MM.1S (cell line): ENCODE measurements around the gene WDSUB1.

ENCODE experiments used
- DNase-seq: peaks from one replicate; pipeline ENCODE4 v3.0.0-alpha.2; 2015
- H2AFZ ChIP-seq: fragments of 300-600 bp; sonication (generic); 2 replicates; pipeline ENCODE4 v1.6.0; 2016; ENCODE audit warnings: antibody characterized with exemption, low read length
- H3F3A ChIP-seq: fragments of 300-600 bp; sonication (generic); 2 replicates; pipeline ENCODE4 v1.6.1; 2016; ENCODE audit warnings: mild to moderate bottlenecking, antibody characterized with exemption, low read length, moderate library complexity, mixed read lengths; ENCODE audit not compliant: insufficient read depth
- H3K27ac ChIP-seq: fragments of 300-600 bp; sonication (generic); 2 replicates; pipeline ENCODE4 v1.5.1; 2016; ENCODE audit warnings: mild to moderate bottlenecking, low read length
- H3K27me3 ChIP-seq: fragments of 300-600 bp; sonication (generic); replicated peaks from 2 replicates; pipeline ENCODE4 v1.6.0; 2016; ENCODE audit warnings: low read length; ENCODE audit not compliant: insufficient read depth
- H3K36me3 ChIP-seq: fragments of 300-600 bp; sonication (generic); replicated peaks from 2 replicates; pipeline ENCODE4 v1.6.1; 2016; ENCODE audit warnings: mild to moderate bottlenecking, low read length, mixed read lengths; ENCODE audit not compliant: insufficient read depth
- H3K4me1 ChIP-seq: fragments of 300-600 bp; sonication (generic); 2 replicates; pipeline ENCODE4 v1.6.1; 2016; ENCODE audit warnings: low read length, mixed read lengths
- H3K4me2 ChIP-seq: fragments of 300-600 bp; sonication (generic); 2 replicates; pipeline ENCODE4 v1.6.0; 2016; ENCODE audit warnings: low read depth, low read length
- H3K4me3 ChIP-seq: fragments of 300-600 bp; sonication (generic); 2 replicates; pipeline ENCODE4 v1.5.1; 2016; ENCODE audit warnings: low read length, mixed read lengths
- H3K79me2 ChIP-seq: fragments of 300-600 bp; sonication (generic); 2 replicates; pipeline ENCODE4 v1.6.1; 2016; ENCODE audit warnings: mixed run types, low read length, mixed read lengths
- H3K9ac ChIP-seq: fragments of 300-600 bp; sonication (generic); 2 replicates; pipeline ENCODE4 v1.6.1; 2016; ENCODE audit warnings: low read length, mixed read lengths
- H3K9me2 ChIP-seq: fragments of 300-600 bp; sonication (generic); replicated peaks from 2 replicates; pipeline ENCODE4 v1.6.1; 2016; ENCODE audit warnings: mild to moderate bottlenecking, low read length, mixed read lengths; ENCODE audit not compliant: insufficient read depth
- H3K9me3 ChIP-seq: fragments of 300-600 bp; sonication (generic); replicated peaks from 2 replicates; pipeline ENCODE4 v1.6.1; 2016; ENCODE audit warnings: mild to moderate bottlenecking, low read length, mixed read lengths; ENCODE audit not compliant: insufficient read depth
- H4K20me1 ChIP-seq: fragments of 300-600 bp; sonication (generic); 2 replicates; pipeline ENCODE4 v1.6.1; 2016; ENCODE audit warnings: mild to moderate bottlenecking, low read length, moderate library complexity, mixed read lengths; ENCODE audit not compliant: insufficient read depth
- CTCF ChIP-seq: fragments of 300-600 bp; sonication (generic); IDR thresholded peaks from 2 replicates; pipeline ENCODE4 v1.5.1; 2016; ENCODE audit warnings: antibody characterized with exemption, low read length, mixed read lengths
- EZH2 ChIP-seq: fragments of 300-600 bp; sonication (generic); optimal IDR thresholded peaks from 2 replicates; pipeline ENCODE3; 2017; ENCODE audit warnings: low read depth, mild to moderate bottlenecking, antibody characterized with exemption, low read length, mixed read lengths
- EZH2phosphoT487 ChIP-seq: fragments of 300-600 bp; sonication (generic); IDR thresholded peaks from 2 replicates; pipeline ENCODE4 v1.6.1; 2018; ENCODE audit warnings: antibody characterized with exemption, low read length

WDSUB1 gene

GRCh38 chr2:159279700-159280099 is 6.8 kb downstream of the WDSUB1 start:
- no peak overlapping the region for H3K9ac ChIP-seq
- no peak overlapping the region for H3K4me2 ChIP-seq
- H3F3A ChIP-seq: no peaks in the 10 kb centered on the region
- H3K36me3 ChIP-seq: peaks cover 12% of the 10 kb centered on the region; the same call in 1 of the 2 replicates
- no peak overlapping the region for H3K4me3 ChIP-seq
- H4K20me1 ChIP-seq: no peaks in the 10 kb centered on the region
- H3K27ac ChIP-seq: no peak overlapping the region
- H3K27me3 ChIP-seq: no peaks in the 10 kb centered on the region
- no peaks in the 10 kb centered on the region for H3K9me2 ChIP-seq
- H3K4me1 ChIP-seq: peaks cover 11% of the 10 kb centered on the region
- no peaks in the 10 kb centered on the region for H3K9me3 ChIP-seq
- peaks cover 31% of the 10 kb centered on the region for H3K79me2 ChIP-seq
- no peak overlapping the region for H2AFZ ChIP-seq
- TF ChIP-seq CTCF (no peak), EZH2 (no peak), EZH2phosphoT487 (no peak)
- DNase-seq: no peak

- Histone ChIP-seq H3K4me2 (no peak overlapping the region), H3K36me3 (peaks cover 5% of the 10 kb centered on the region; the same call in 1 of the 2 replicates), H3F3A (no peaks in the 10 kb centered on the region), H3K9me3 (no peaks in the 10 kb centered on the region), H2AFZ (no peak overlapping the region), H3K4me3 (no peak overlapping the region), H3K27me3 (no peaks in the 10 kb centered on the region), H3K27ac (no peak overlapping the region), H4K20me1 (no peaks in the 10 kb centered on the region), H3K9me2 (no peaks in the 10 kb centered on the region), H3K79me2 (no peaks in the 10 kb centered on the region), H3K4me1 (no peaks in the 10 kb centered on the region), H3K9ac (no peak overlapping the region)
- no peak for DNase-seq
- no peak for TF ChIP-seq EZH2phosphoT487
These were observed 11.4 kb downstream of the WDSUB1 start for GRCh38 chr2:159275111-159275510.

- no peaks in the 10 kb centered on the region for H4K20me1 ChIP-seq
- H3K4me2 ChIP-seq: no peak overlapping the region
- H3K4me1 ChIP-seq: no peaks in the 10 kb centered on the region
- no peak overlapping the region for H3K4me3 ChIP-seq
- DNase-seq: no peak
- no peaks in the 10 kb centered on the region for H3K79me2 ChIP-seq
- H3K36me3 ChIP-seq: no peaks in the 10 kb centered on the region
- H3K9me3 ChIP-seq: no peaks in the 10 kb centered on the region
- TF ChIP-seq EZH2phosphoT487 (no peak), EZH2 (no peak), CTCF (no peak)
- H2AFZ ChIP-seq: no peak overlapping the region
- no peaks in the 10 kb centered on the region for H3K9me2 ChIP-seq
- no peak overlapping the region for H3K9ac ChIP-seq
- H3K27me3 ChIP-seq: no peaks in the 10 kb centered on the region
- H3K27ac ChIP-seq: no peak overlapping the region
- no peaks in the 10 kb centered on the region for H3F3A ChIP-seq
These were observed 14.3 kb downstream of the WDSUB1 start for GRCh38 chr2:159272156-159272555.

GRCh38 chr2:159270744-159271379 is 15.6 kb downstream of the WDSUB1 start:
- Histone ChIP-seq H3F3A (no peaks in the 10 kb centered on the region), H4K20me1 (no peaks in the 10 kb centered on the region), H3K36me3 (no peaks in the 10 kb centered on the region), H3K9me3 (no peaks in the 10 kb centered on the region), H3K9me2 (no peaks in the 10 kb centered on the region), H3K9ac (no peak overlapping the region), H3K27ac (no peak overlapping the region), H3K4me1 (no peaks in the 10 kb centered on the region), H3K79me2 (no peaks in the 10 kb centered on the region), H3K27me3 (no peaks in the 10 kb centered on the region), H3K4me3 (no peak overlapping the region), H3K4me2 (no peak overlapping the region), H2AFZ (no peak overlapping the region)
- TF ChIP-seq CTCF (no peak), EZH2 (no peak), EZH2phosphoT487 (no peak)
- DNase-seq: no peak
